Measurements from ENCODE around the gene LRRC75B.

The LRRC75B gene

DNA sequence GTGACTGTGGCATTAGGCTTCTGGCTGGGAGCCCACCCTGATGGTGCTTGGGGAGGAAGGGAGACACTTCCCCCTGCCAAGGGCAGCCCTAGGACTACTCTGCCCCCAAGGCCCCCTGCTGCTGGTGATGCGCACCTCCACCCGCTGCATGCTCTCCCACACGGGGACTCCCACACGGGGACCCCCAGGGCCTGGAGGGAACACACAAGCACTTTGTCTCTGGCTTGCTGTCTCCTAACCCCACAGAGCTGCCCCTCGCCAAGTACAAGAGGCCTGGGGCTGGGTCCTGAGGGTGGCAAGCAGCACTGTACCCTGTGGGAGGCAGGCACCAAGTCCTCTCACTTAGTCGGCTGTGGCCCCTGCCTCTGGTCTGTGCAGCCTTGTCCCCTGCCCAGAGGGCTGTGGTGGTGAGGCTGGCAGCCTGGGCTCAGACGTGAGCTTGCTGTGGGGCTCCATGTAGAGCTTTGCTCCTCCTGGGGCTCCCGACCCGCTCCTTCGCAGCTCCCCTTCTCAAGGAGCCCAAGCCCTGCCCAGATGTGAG is 7.9 kb downstream of the LRRC75B start:
- no peak for DNase-seq

DNA sequence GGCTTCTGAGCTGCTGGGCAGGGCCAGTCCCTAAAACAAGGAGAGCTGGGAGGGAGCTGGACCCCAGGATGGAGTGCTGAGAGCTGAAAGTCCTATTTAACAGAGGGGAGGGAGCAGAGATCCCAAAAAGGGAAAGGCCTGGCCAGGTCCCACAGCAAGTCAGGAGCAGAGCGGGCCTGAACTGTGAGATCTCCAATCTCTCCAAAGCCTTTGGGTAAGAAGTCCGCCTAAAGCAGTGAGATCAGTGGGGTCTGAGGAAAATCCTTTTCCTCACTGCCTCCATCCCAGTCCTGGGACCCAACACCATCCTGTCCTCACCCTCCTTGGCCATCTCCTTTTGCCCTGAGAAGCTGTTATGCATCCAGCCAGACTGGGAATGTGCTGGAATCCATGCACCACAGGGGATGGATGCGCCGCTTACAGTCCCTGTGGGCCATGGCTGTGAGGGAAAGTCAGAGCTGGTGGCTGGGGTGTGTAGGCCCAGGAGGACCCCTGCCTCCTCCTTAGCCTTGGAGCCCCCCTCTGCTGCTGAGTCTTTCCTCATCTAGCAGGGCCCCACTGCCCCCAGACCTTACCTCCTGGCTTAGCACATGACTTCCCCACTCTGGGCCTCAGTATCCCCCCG is 8.6 kb downstream of the LRRC75B start:
- no peak for DNase-seq

DNA sequence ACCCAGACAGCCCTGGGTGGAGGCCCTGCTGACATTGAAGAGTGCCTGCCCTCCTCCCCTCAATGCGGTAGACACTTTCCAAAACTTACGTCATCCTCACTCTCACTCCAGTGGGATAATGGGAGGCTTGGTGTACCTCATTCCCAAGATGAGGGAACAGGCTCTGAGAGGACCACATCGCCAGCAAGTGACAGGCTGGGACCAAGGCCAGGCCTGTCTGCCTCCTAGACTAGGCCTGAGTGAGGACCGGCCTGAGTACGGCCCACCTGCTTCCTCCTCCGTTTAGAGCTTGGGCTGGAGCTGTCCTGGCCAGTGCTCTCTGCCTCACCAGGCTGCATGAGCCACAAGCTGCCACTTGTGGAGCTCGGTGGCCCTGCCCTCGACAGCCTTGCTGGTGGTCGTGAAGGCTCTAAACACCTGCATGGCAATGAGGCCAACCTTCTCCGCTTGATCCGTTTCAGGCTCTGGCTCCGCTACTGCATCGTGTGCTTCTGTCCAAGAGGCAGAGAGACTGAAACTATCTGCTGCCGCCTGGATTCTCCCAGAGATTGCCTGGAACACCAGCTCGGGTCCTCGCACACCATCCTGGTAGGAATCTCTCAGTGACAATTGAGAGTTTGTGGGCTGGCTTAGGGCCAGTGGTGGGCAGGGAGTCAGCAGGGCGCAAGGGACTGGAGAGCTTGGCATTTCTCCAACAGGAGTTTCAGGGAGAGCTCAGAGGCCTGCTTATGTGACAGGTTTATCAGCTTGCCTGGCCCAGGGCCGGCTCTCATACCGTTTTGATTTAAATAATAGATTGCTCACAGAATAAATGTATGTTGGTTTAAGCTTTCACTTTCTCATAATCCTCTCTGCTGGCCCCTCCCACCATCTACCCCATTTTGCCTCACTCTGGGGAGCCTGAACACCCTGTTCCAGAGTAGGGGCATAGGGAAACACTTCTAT is 9.4 kb downstream of the LRRC75B start:
- peak; percentile 54 for DNase-seq

DNA sequence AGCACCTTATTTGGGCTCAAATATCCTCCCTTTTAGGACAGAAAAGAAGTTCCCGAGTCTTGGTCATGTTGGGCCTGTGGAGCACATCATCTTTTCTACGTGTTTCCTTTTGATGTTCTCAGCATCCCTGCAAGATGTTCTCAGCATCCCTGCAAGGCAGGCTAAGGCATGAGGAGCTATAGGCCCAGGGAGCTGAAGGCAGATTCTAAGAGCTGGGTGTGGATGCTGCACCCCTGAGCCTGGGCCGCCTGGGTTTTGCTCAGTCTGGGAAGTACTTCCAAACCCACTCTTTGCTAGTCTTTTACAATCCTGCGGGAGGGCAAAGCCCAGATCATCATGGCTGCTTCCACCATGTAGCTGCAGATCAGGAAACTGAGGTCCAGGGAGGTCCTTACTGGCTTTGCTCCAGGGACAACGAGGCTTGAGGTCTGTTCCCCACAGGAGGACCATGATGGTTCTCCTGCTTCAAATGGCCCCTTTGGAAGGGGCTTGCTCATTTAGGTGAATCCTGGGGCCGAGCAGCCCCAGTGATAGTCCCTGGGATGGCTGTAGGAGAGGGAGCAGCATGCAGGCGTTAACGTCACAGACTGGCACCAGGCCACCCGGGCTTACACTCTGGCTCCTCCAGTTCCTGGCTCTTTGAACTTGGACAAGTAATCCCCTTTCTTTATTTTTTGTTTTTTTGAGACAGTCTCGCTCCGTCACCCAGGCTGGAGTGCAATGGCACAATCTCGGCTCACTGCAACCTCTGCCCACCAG is 10.6 kb downstream of the LRRC75B start:
- DNase-seq: no peak

DNA sequence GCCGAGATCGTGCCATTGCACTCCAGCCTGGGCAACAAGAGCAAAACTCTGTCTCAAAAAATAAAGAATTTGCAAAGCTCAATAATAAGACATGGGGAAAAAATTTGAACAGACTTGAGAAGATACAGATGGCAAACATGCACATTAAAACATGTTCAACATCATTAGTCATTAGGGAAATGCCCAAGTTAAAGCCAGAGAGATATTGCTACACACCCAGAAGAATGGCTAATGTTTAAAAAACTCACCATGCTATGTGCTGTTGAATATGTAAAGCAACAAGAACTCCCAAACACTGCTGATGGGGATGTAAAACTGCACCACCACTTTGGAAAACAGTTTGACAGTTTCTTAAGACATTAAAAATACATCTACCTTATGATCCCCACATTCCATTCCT is 12.6 kb downstream of the LRRC75B start:
- no peak for DNase-seq

DNA sequence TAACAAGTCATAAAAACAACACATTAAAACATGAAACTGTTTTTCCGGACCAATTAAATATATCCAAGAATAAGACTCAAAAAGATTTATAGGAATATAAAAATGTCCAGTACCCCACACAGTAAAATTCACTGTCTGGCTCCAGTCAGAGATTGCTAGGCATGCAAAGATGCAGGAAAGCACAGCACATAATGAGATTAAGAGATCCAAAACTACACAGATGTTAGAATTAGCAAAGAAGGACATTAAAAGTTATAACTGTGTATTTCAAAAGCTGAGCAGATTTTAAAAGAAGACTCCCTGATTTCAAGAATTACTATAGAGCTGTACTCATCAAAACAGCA is 13.6 kb downstream of the LRRC75B start:
- no peak for DNase-seq

DNA sequence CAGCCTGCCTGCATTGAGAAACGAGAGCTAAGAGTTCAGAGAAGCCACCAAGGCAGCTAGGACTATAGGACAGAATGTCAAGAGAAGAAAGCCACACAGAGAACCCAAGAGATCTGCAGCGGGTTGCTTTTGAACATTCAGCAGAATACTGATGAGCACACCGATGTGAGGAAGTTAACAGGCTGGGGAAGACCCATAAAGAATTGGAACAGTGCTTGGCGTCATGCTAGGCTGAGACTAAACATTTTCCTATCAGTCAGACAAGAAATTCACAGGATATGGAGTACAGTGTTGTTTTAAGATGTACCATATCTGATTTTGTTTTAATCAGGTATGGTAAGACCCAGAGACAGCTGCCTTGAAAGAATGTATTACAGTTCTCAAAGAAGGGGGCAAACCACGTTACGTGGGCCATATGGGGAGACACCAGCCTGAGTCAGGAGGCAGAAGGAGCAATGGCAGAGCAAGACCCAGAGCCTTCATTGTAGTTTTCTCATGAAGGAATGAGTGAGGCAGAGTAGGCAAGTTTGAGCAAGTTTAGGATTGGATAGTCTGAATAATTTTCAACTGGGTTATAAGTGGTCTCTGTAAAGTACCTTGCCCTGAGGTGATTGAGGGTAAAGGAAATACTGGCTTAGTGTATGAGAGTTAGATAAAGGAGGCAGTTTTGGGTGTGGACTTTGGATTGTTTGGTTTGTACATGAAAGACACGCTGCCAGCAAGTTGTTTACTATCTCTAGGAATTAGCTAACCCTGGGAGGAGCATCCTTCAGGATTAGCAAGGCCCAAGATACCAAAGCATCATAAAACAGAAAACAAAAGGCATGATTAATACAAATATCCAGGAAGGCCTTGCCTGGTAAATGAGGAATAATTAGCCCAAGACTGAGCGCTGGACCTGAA is 14.3 kb downstream of the LRRC75B start:
- peak; percentile 38 for DNase-seq

DNA sequence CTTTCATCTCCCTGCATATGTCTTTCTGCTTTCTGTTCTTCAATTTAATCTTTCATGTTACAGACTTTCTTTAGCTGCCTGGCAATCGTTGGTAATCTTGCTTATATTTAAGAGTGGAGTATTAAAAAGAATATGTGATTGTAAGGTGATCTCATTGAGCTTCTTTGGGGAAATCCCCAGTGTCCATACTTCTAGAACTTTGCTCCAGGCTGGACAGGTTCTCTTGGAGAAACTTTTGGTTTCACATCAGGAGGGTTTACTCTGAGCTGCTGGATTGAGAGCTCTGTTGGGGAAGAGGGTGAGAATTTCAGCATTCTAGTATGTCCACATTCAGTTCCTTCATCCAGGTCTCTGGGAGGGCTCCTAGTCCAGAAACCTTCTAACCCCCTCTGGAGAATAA is 16.1 kb downstream of the LRRC75B start:
- DNase-seq: no peak

DNA sequence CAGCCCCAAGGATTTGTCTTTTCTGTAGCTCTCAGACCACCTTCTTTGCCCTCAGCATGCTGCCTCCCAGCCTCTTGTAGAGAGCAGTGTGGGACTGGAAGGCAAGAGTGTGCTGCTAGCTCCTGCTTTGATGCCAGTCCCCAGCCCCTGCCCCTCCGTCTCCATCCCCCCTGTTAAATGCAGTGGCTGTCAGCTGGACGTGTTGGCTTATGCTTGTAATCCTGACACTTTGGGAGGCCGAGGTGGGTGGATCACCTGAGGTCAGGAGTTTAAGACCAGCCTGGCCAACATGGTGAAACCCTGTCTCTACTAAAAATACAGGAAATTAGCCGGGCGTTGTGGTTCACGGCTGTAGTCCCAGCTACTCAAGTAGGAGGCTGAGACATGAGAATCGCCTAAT is 21.6 kb downstream of the LRRC75B start:
- no peak for DNase-seq

DNA sequence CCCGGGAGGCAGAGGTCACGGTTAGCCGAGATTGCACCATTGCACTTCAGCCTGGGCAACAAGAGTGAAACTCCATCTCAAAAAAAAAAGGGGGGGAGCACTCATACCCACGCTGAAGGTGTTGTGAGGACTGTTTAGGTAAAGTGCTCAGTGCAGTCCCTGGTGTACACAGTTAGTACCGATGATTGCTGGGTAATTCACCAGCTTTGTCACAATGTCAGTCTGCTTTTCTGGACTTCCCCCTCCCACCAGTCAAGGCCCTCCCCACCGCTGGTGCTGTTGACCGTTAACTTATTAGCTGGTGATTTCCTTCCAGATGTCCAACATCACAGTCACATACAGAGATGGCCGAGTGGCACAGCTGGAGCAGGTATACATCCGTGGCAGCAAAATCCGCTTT is 25.2 kb downstream of the LRRC75B start:
- DNase-seq: no peak

DNA sequence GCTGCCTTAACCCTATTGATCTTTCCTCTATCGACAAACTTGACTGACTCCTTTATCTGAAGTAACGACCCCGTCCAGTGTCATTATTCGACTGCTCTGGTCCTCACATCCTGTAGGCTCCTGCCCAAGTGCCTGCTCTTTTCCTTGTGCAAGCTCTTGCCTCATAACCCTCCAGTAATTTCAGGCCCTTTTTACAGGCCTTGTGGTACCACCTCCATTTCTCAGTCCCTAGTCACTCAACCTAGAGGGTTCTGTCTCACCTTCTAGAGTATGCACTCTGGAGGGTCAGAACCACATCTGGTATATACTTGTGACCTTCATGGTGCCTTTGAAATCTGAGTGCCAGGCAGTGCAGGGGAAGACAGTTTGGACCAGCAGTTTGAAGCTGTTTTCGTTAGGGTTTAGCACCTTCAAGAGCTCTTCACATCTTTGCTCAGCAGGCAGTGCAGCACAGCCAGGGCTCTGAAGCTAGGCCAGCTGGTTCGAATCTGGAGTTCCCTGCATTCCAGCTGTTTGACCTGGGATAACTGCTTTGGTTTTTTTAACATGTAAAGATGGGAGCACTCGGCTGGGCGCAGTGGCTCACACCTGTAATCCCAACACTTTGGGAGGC is 25.9 kb downstream of the LRRC75B start:
- DNase-seq: no peak

DNA sequence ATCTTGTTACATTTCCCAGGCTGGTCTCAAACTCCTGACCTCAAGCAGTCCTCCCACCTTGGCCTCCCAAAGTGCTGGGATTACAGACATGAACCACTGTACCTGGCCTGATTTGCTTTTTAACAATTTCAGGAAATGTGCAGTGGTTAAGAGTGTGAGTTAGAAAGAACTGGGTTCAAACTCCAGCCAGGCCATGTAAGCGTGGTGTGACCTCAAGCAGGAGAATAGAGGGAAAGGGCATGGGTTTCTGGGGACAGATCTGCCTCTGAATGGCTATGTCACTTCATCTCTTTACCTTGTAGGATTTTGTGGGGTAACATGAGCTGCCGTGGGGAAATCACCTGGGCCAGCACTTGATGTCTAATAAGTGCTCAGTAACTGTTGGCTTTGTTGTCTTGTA is 27.8 kb downstream of the LRRC75B start:
- DNase-seq: no peak

DNA sequence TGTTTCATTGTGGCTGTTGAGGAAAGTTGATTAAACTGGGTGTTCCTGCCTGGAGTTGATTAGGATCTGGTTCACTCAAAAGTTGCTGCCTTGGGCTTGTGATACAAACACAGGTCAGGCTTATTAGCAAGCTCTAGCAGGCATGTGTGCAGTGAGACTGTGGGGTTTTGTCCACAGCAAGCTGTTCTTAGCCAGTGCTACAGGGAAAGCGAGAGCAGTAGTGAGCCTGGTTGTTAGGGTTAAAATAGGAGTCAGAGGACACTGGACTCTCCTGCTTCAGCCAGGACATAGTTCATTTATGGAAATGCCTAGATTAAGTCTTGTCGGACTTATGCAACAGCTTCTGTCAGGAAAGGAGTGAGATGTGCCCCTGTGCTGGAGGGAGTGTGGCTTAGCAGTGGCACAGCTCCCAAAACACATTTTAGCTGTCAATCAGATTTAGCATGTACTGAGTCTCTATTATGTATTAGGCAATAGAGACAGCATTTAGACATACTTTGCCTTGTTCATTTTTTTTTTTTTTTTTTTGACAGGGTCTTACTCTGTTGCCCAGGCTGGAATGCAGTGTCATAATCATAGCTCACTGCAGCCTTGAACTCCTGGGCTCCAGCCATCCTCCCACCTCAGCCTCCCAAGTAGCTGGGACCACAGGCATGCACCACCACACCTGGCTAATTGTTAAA is 28.4 kb downstream of the LRRC75B start:
- peak; percentile 34 for DNase-seq

DNA sequence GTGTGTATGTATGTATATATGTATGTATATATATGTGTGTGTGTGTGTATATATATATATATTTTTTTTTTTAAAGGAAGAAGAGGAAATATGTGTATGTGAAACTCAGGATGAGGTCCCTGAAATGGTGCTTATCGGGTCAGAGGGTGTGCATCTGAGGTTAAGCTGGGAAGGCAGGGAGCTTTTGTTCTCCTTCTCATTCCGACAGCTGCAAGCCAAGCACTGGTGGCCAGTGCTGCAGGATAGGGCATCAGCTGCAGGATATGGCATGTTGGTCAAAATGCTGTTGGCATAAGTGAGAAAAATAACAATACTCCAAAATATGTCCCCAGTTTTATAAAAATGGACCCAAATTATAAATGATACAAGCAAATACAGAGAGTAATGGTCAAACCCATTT is 29.6 kb downstream of the LRRC75B start:
- DNase-seq: no peak

DNA sequence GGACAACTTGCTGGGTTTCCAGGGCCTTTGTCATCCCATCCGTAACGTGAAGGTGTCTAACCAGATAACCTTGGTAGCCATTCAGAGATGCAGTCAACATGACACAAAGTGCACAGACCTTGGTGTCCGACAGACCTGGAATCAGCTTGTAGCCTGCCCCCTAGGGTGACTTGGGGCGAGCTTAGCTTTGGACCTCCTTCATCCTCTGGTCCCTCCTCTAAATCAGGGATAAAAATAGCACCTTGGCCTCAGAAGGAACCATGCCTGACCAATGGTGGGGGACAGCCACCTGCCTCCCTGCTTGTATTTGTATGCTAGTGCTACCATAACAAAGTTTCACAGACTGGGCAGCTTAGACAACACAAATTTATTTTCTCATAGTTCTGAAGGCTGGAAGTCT is 33.4 kb downstream of the LRRC75B start:
- no peak for DNase-seq

DNA sequence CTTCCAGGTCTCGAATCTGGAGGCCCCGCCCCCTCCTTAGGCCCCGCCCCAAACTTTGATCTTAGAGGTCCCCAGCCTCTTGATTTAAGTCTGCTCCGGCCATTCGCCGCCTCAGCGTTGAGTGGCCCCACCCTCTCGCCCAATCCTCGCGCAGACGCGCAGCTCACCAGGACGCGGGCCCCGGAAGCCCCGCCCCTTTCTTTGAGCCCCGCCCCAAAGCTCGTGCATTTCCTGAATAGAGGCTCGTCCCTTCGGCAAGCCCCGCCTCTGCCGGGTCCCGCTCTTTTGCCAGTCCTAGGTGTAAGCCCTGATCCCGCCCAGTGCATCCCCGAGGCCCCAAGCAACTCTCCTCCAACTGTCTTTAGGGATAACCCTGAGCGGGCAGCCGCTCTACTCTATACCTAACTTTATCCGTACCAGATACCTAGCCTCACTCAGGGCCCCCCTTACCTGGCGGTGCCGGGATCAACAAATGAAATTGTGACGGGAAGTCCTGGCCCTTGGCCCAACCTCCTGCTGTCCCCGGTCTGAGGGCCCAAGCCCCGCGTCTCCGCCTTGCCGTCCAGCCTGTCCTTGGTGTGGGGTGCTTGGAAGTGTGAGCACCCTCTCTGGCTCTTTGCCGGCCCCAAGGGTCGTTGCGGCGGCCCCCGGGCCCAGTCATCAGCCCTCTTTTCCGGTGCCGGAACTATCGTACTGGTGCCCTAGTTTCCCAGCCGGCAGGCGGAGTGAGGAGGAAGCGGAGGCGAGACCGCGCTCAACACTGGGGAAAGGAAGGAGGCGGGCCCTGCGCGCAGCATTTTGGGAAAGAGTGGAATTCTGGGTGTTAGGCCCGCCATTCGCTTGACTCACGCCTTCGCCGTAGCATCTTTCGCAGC is 37.5 kb downstream of the LRRC75B start, which contains the start of gene SNRPD3:
Gene SNRPD3, plus strand, starts transcription at position 835 of the 875 bp plus-strand sequence. CDS start 1,676 bp downstream, outside the sequence.
- DNase-seq: peak; percentile 99

DNA sequence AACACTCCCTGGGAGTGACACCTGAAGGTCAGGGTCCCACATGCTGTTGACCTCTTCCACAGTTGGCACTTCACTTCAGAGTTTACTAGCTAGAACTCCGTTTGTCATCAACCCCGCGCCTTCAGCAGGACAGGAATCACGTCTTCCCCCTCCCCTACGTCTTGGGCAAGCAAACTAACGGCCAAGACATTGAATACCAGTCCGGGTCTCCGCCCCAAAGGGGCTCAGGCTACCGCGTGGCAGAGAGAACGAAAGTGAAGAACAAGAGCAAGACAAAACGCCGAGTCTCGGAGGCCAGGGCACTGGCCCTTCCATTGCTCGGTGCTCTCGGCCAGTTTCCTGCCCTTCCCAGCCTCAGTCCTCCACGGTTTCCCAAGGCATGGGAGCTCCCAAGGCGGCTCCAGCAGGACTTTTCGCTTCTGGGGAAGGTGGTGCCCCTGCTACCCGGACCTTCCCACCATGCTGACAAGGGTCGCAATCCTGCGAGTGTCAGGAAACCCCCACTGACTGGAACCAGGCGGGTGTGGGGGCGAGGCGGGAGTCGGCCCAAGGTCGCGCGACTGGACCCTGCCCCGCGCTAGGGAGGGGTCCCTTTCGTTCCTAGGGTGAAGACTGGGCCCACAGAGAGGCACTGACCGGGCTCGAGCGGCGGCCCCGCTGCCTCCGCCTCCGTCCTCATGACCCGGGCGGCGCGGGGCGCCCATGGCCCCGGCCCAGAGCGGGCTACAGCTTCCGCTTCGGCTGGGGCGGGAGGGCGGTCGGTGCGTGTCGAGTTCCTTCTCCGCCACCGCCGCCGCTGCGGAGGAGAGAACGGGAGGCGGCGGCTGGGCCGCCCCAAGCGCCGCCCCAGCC is 38.3 kb downstream of the LRRC75B start, which contains the start of gene GUCD1:
Gene GUCD1, minus strand, starts transcription at position 826 of the 852 bp plus-strand sequence. Its CDS starts 147 bp downstream, at position 679.
- peak; percentile 49 for DNase-seq

DNA sequence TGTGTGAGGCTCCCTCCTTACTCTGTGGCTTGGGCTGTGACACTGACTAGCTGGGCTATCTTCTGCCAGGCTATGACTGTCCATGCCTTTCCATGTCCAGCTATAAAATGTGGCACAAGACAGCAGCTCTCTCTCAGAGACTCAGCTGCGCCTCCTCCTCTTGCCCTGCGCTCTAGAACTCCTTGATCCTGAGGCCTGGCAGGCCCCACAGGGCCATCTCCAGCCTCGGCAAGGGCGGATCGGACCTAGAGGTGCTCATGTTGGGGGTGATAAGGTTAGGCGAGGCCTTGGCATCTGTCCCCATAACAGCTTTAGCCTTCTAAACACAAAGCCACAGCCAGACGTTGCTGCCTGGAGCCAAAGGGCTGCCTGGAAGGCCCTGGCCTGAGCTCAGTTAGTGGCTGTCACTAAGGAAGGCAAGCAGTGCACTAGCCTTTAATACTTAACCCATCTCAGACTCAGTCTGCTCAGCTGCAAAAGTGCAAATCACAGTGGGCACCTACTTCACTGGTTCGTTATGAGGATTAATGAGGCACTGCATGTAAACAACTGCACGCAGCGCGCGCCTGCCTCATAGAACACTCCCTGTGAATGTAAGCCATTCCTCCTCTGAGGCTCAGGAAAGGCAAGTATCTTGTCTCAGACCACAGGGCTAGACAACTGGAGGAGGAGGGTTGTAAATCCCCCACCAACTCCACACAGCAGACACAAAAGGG is 39.1 kb downstream of the LRRC75B start:
- peak; percentile 98 for DNase-seq

All from hematopoietic multipotent progenitor cell treated with erythropoietin and hydrocortisone succinate and interleukin-3 and kit ligand, for 8 days (in vitro differentiated cells).